Mononuclear cell (primary cell): Measurements from ENCODE around the gene TGM5. TPM values are rescaled to one million over a fixed set of nuclear protein-coding genes. Genes with fewer than 3 reads are reported as not detected.

ENCODE experiments used
- H3K27me3 ChIP-seq: 2 replicates; pipeline ENCODE4 v1.6.0; 2011; ENCODE audit warnings: low read length, control low read depth; ENCODE audit not compliant: insufficient read depth
- H3K4me1 ChIP-seq: 2 replicates; pipeline ENCODE4 v1.5.1; 2011; ENCODE audit warnings: mild to moderate bottlenecking, low read length, control low read depth; ENCODE audit not compliant: insufficient read depth
- H3K4me3 ChIP-seq: 2 replicates; pipeline ENCODE4 v1.5.1; 2011; ENCODE audit warnings: mild to moderate bottlenecking, low read length, moderate library complexity
- H3K9me3 ChIP-seq: 2 replicates; pipeline ENCODE4 v1.5.1; 2011; ENCODE audit warnings: low read depth, mild to moderate bottlenecking, control low read depth, low read length
- total RNA-seq: library from RNA; depleted of rRNA; stranded (reverse); fragments of >200 nt; gene quantifications from one replicate; pipeline ENCODE4 v1.2.3, GENCODE V29; 2012

Gene TGM5
- total RNA-seq, 1 donor = not detected

DNA sequence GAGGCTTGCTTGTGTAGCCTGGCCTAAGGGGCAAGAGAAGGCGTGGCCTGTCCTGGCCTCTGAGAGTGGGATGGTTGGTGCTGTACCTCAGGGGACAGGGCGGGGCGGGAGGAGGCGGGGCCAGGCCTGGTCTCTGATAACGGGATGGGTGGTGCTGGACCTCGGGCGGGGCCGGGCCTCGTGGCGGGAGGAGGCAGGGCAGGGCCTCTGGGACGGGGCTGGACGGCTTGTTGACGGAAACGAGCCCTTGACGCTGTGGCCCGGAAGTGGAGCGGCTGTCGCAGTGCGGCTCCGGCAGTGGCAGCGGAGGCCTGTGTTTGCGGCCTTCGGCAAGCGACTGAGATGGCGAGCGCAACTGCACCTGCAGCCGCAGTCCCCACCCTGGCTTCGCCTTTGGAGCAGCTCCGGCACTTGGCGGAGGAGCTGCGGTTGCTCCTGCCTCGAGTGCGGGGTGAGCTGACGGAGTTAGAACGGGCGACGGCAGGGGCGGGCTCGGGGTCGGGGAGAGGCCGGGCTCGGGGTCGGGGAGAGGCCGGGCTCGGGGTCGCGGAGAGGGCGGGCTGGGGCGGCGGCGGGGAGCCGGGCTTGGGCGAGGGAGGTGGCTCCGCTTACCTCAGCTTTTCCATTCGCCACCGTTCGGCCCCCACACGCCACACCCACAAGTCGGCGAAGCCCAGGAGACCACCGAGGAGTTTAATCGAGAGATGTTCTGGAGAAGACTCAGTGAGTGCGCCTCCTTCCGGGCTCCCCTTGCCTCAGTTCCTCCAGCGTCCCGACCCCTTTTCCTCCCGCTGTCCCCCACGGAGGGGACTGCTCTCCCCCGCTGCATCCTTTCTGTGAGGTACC is 81.3 kb downstream of the TGM5 start, which contains the start of gene CCNDBP1:
TSS of gene CCNDBP1 (plus strand) at position 247 of the 846 bp plus-strand sequence. CDS start at position 343, 96 bp downstream.
- Histone ChIP-seq H3K27me3 (no peaks in the 10 kb centered on the region), H3K9me3 (no peaks in the 10 kb centered on the region), H3K4me1 (peaks cover 26% of the 10 kb centered on the region), H3K4me3 (peak within 1 kb of the TSS; percentile 78)

DNA sequence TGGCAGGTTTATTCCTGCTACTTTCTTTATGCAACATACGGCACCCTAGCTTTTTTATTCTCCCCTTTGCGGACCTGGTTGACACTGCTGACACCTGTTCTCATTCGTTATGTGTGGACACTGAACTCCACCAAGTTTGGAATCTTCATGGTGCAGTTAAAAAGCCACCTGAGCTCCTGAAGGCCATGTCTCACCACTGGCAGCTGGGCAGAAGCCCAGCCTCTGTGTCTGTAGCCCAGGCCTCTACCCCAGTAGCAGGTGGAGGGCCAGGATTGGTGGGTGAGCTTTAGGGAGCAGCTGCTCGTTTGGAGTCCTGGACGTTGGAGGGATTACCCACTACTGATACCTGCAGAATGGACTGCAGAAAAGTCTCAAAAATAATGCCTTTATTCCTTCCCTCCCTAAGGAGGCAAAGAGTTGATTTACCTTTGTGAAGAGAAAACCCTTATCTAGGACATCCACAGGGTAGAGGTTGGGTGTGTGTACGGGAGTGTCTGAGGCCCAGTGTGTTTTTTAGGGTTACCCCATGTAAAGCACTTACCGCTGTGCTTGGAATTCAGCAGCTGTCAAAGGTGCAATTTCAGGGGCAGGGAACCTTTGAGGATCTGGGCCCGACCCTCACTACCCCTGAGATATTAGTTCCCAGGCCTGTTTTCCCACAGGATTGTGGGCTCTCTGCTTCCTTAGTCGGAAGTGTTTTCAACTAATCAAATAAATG is 82.2 kb downstream of the TGM5 start:
- no peaks in the 10 kb centered on the region for H3K27me3 ChIP-seq
- no peaks in the 10 kb centered on the region for H3K9me3 ChIP-seq
- peak overlapping the region; percentile 78 for H3K4me3 ChIP-seq
- H3K4me1 ChIP-seq = peaks cover 26% of the 10 kb centered on the region

- no peaks in the 10 kb centered on the region for H3K9me3 ChIP-seq
- no peaks in the 10 kb centered on the region for H3K27me3 ChIP-seq
- H3K4me1 ChIP-seq = peaks cover 22% of the 10 kb centered on the region
- H3K4me3 ChIP-seq = no peak overlapping the region
These were observed 83.5 kb downstream of the TGM5 start for GRCh38 chr15:43183270-43183669.

Other genes starting within 250 kb of the TGM5 start
- 44.7 TPM for gene UBR1, start 160.9 kb downstream of the TGM5 start, total RNA-seq
- gene TMEM62, start 133.3 kb downstream of the TGM5 start, total RNA-seq = 28.8 TPM
- 110 TPM for gene CCNDBP1, start 81.5 kb downstream of the TGM5 start, total RNA-seq
- gene EPB42, start 45.9 kb downstream of the TGM5 start, total RNA-seq = 0.10 TPM
- gene TGM7, start 35.3 kb upstream of the TGM5 start, total RNA-seq = not detected
- gene LCMT2, start 63.6 kb upstream of the TGM5 start, total RNA-seq = 9.7 TPM
- 8.6 TPM for gene ZSCAN29, start 104.1 kb upstream of the TGM5 start, total RNA-seq
- 4.9 TPM for gene TUBGCP4, start 104.2 kb upstream of the TGM5 start, total RNA-seq
- 30.6 TPM for gene TP53BP1, start 226.2 kb upstream of the TGM5 start, total RNA-seq